Activated CD8-positive, alpha-beta memory T cell treated with anti-CD3 and anti-CD28 coated beads, Interleukin-2, amount 10 ng/mL, durations not matched to agents 7 days and 5 days (primary cell): ENCODE data around the gene SLC25A12. TPM values are rescaled to one million over a fixed set of nuclear protein-coding genes. Genes with fewer than 3 reads are reported as not detected.
A peak's percentile ranks its signal among the peaks of the same experiment; 100 is the strongest.
"Not testable (repeated sequence)": the region's sequence is repeated elsewhere in the genome, so short reads cannot be mapped to it uniquely, and the experiment has no call there.

Experiments used
- ATAC-seq: fragments of 150-1000 bp; cut with Tn5 transposase; one replicate; pipeline ENCODE4 v1.10.0; 2021; ENCODE audit warnings: moderate library complexity
- CTCF ChIA-PET: fragments of 350-600 bp; sonication (Branson Sonifier 250); formaldehyde crosslinking; loops from one replicate; lab custom pipeline; 2021; ENCODE audit warnings: antibody characterized with exemption; lab: Charles Lee
- DNase-seq: peaks from one replicate; pipeline ENCODE4 v3.0.0-alpha.2; 2020
- H3K27ac Mint-ChIP-seq: one replicate; pipeline ENCODE4 v1.8.0; 2021; ENCODE audit warnings: mild to moderate bottlenecking, mixed read lengths
- H3K27me3 Mint-ChIP-seq: one replicate; pipeline ENCODE4 v1.8.0; 2021; ENCODE audit warnings: mixed read lengths
- H3K36me3 Mint-ChIP-seq: one replicate; pipeline ENCODE4 v1.8.0; 2021; ENCODE audit warnings: mild to moderate bottlenecking, mixed read lengths
- H3K4me1 Mint-ChIP-seq: one replicate; pipeline ENCODE4 v1.8.0; 2021; ENCODE audit warnings: mixed read lengths
- H3K4me3 Mint-ChIP-seq: one replicate; pipeline ENCODE4 v1.8.0; 2021; ENCODE audit warnings: mild to moderate bottlenecking, moderate library complexity, mixed read lengths
- H3K9me3 Mint-ChIP-seq: one replicate; pipeline ENCODE4 v1.8.0; 2022; ENCODE audit warnings: low read depth, mixed read lengths
- total RNA-seq, 2 experiments: library from RNA; stranded (reverse); gene quantifications; one replicate each; pipeline ENCODE4 v1.2.3, GENCODE V29; 2021

The SLC25A12 gene
- total RNA-seq, 2 experiments from 2014 or later, result 28.9 to 31.3 TPM

GRCh38 chr2:171909266-171909665 is 15.2 kb upstream of the SLC25A12 start:
- H3K4me3 Mint-ChIP-seq, result no peak overlapping the region
- H3K27ac Mint-ChIP-seq, result no peak overlapping the region
- no peaks in the 10 kb centered on the region for H3K36me3 Mint-ChIP-seq
- CTCF ChIA-PET, result interaction anchor here (1.6 kb wide), 1 partner anchor 13 kb away, joined by 3 read pairs; no protein-coding TSS in a partner anchor
- no peaks in the 10 kb centered on the region for H3K9me3 Mint-ChIP-seq
- DNase-seq (no peak), ATAC-seq (no peak)
- peaks cover 5% of the 10 kb centered on the region for H3K27me3 Mint-ChIP-seq
- peaks cover 6% of the 10 kb centered on the region for H3K4me1 Mint-ChIP-seq

GRCh38 chr2:171908235-171908634 is 14.2 kb upstream of the SLC25A12 start:
- H3K27ac Mint-ChIP-seq, result no peak overlapping the region
- no peak for ATAC-seq
- no peaks in the 10 kb centered on the region for H3K9me3 Mint-ChIP-seq
- CTCF ChIA-PET, result interaction anchor here (1.6 kb wide), 1 partner anchor 12 kb away, joined by 3 read pairs; no protein-coding TSS in a partner anchor
- H3K27me3 Mint-ChIP-seq, result peaks cover 14% of the 10 kb centered on the region
- no peak overlapping the region for H3K4me3 Mint-ChIP-seq
- DNase-seq, result no peak
- H3K4me1 Mint-ChIP-seq, result peaks cover 6% of the 10 kb centered on the region
- no peaks in the 10 kb centered on the region for H3K36me3 Mint-ChIP-seq

- Mint-ChIP-seq H3K36me3 (no peaks in the 10 kb centered on the region), H3K9me3 (no peaks in the 10 kb centered on the region), H3K4me3 (no peak overlapping the region), H3K4me1 (no peaks in the 10 kb centered on the region), H3K27ac (no peak overlapping the region), H3K27me3 (peaks cover 18% of the 10 kb centered on the region)
- DNase-seq, result no peak
- ATAC-seq, result no peak
- CTCF ChIA-PET, result no interaction called here
These were observed 8.9 kb upstream of the SLC25A12 start for GRCh38 chr2:171902840-171903420.

GRCh38 chr2:171899623-171900282 is 5.7 kb upstream of the SLC25A12 start:
- H3K36me3 Mint-ChIP-seq, H3K4me1 Mint-ChIP-seq, ATAC-seq, CTCF ChIA-PET, H3K27ac Mint-ChIP-seq, DNase-seq, H3K9me3 Mint-ChIP-seq, H3K4me3 Mint-ChIP-seq: not testable (repeated sequence)
- H3K27me3 Mint-ChIP-seq, result peaks cover 20% of the 10 kb centered on the region

- CTCF ChIA-PET, result interaction anchor here (0.6 to 1.0 kb wide), 2 partner anchors 11 to 13 kb away, joined by 3 read pairs; no protein-coding TSS in a partner anchor
- Mint-ChIP-seq H3K27ac (no peak overlapping the region), H3K4me1 (peaks cover 30% of the 10 kb centered on the region), H3K9me3 (no peaks in the 10 kb centered on the region), H3K4me3 (no peak overlapping the region), H3K27me3 (peaks cover 7% of the 10 kb centered on the region), H3K36me3 (peaks cover 9% of the 10 kb centered on the region)
- DNase-seq (no peak), ATAC-seq (no peak)
These were observed 1.7 kb upstream of the SLC25A12 start for GRCh38 chr2:171895786-171896185.

GRCh38 chr2:171894612-171894947 is 536 bp upstream of the SLC25A12 start:
- DNase-seq, result no peak
- Mint-ChIP-seq H3K36me3 (peaks cover 20% of the 10 kb centered on the region), H3K27me3 (peaks cover 7% of the 10 kb centered on the region), H3K4me1 (peaks cover 35% of the 10 kb centered on the region), H3K4me3 (peak overlapping the region; percentile 97), H3K27ac (peak overlapping the region; percentile 69), H3K9me3 (no peaks in the 10 kb centered on the region)
- CTCF ChIA-PET, result interaction anchor here (0.9 to 2.3 kb wide), 3 partner anchors 27 to 106 kb away, joined by 3 to 15 read pairs (median 3); partner anchors contain the start of gene HAT1
- ATAC-seq, result no peak

- peak overlapping the region; percentile 94 for H3K27ac Mint-ChIP-seq
- no peak for ATAC-seq
- no peak for DNase-seq
- peak overlapping the region; percentile 97 for H3K4me3 Mint-ChIP-seq
- no peaks in the 10 kb centered on the region for H3K9me3 Mint-ChIP-seq
- H3K27me3 Mint-ChIP-seq, result peaks cover 7% of the 10 kb centered on the region
- peaks cover 37% of the 10 kb centered on the region for H3K4me1 Mint-ChIP-seq
- peaks cover 26% of the 10 kb centered on the region for H3K36me3 Mint-ChIP-seq
- CTCF ChIA-PET, result interaction anchor here (0.9 to 2.3 kb wide), 4 partner anchors 29 to 205 kb away, joined by 3 to 15 read pairs (median 3); partner anchors contain the start of gene HAT1
These were observed 734 bp downstream of the SLC25A12 start for GRCh38 chr2:171893196-171893823.

GRCh38 chr2:171889808-171890207 is 4.2 kb downstream of the SLC25A12 start:
- no peak for ATAC-seq
- Mint-ChIP-seq H3K4me3 (no peak overlapping the region), H3K36me3 (peaks cover 38% of the 10 kb centered on the region)

GRCh38 chr2:171889333-171889732 is 4.7 kb downstream of the SLC25A12 start:
- DNase-seq (no peak), ATAC-seq (no peak)
- Mint-ChIP-seq H3K36me3 (peaks cover 38% of the 10 kb centered on the region), H3K27ac (no peak overlapping the region), H3K9me3 (no peaks in the 10 kb centered on the region), H3K4me3 (no peak overlapping the region), H3K27me3 (no peaks in the 10 kb centered on the region), H3K4me1 (peaks cover 31% of the 10 kb centered on the region)
- CTCF ChIA-PET, result no interaction called here

More at GRCh38 chr2:171889808-171890207, 4.2 kb downstream of the SLC25A12 start:
- Mint-ChIP-seq H3K27me3 (no peaks in the 10 kb centered on the region), H3K9me3 (no peaks in the 10 kb centered on the region), H3K27ac (no peak overlapping the region), H3K4me1 (peaks cover 36% of the 10 kb centered on the region)
- DNase-seq, result no peak
- CTCF ChIA-PET, result no interaction called here

- Mint-ChIP-seq H3K4me1 (peaks cover 28% of the 10 kb centered on the region), H3K27ac (no peak overlapping the region), H3K36me3 (peaks cover 20% of the 10 kb centered on the region), H3K4me3 (no peak overlapping the region), H3K27me3 (no peaks in the 10 kb centered on the region), H3K9me3 (no peaks in the 10 kb centered on the region)
- CTCF ChIA-PET, result interaction anchor here (0.7 to 0.9 kb wide), 3 partner anchors 30 to 449 kb away, joined by 3 read pairs; no protein-coding TSS in a partner anchor
- no peak for ATAC-seq
- no peak for DNase-seq
These were observed 10.7 kb downstream of the SLC25A12 start for GRCh38 chr2:171883275-171883893.

GRCh38 chr2:171882089-171882769 is 11.8 kb downstream of the SLC25A12 start:
- no peaks in the 10 kb centered on the region for H3K27me3 Mint-ChIP-seq
- no peak for DNase-seq
- H3K4me3 Mint-ChIP-seq, result no peak overlapping the region
- H3K27ac Mint-ChIP-seq, result peak overlapping the region; percentile 28
- CTCF ChIA-PET, result interaction anchor here (1.0 kb wide), 1 partner anchor 58 kb away, joined by 3 read pairs; no protein-coding TSS in a partner anchor
- ATAC-seq, result peak; percentile 68
- H3K36me3 Mint-ChIP-seq, result peaks cover 12% of the 10 kb centered on the region
- peaks cover 33% of the 10 kb centered on the region for H3K4me1 Mint-ChIP-seq
- no peaks in the 10 kb centered on the region for H3K9me3 Mint-ChIP-seq

GRCh38 chr2:171880774-171881173 is 13.3 kb downstream of the SLC25A12 start:
- CTCF ChIA-PET, result no interaction called here
- Mint-ChIP-seq H3K4me3 (no peak overlapping the region), H3K4me1 (peaks cover 41% of the 10 kb centered on the region), H3K27me3 (no peaks in the 10 kb centered on the region), H3K9me3 (no peaks in the 10 kb centered on the region), H3K27ac (no peak overlapping the region), H3K36me3 (peaks cover 11% of the 10 kb centered on the region)
- DNase-seq, result no peak
- ATAC-seq, result no peak

GRCh38 chr2:171879865-171880264 is 14.2 kb downstream of the SLC25A12 start:
- Mint-ChIP-seq H3K9me3 (no peaks in the 10 kb centered on the region), H3K4me3 (no peak overlapping the region), H3K36me3 (peaks cover 16% of the 10 kb centered on the region), H3K27ac (no peak overlapping the region), H3K4me1 (peaks cover 43% of the 10 kb centered on the region), H3K27me3 (no peaks in the 10 kb centered on the region)
- CTCF ChIA-PET, result no interaction called here
- DNase-seq, result no peak
- ATAC-seq, result no peak
